Transverse colon (tissue), 4 donors: ENCODE data around the gene GOPC. TPM values are rescaled to one million over a fixed set of nuclear protein-coding genes. Genes with fewer than 3 reads are reported as not detected.

Experiments
- DNase-seq: peaks from one replicate; pipeline ENCODE4 v3.0.0-alpha.2; 2019
- H3K27ac ChIP-seq, 4 donors: fragments of 200-600 bp; sonication (generic); 2 replicates each; pipeline ENCODE4 v1.5.1; 2016 to 2018; ENCODE audit warnings: inconsistent platforms in 4 of 4
- H3K27me3 ChIP-seq: fragments of 200-600 bp; sonication (generic); 2 replicates; pipeline ENCODE4 v1.5.1; 2017; ENCODE audit warnings: inconsistent platforms
- H3K36me3 ChIP-seq, 4 donors: fragments of 200-600 bp; sonication (generic); 2 replicates each; pipeline ENCODE4 v1.5.1; 2017 to 2019; ENCODE audit warnings: inconsistent platforms in 4 of 4
- H3K4me1 ChIP-seq, 4 donors: fragments of 200-600 bp; sonication (generic); 2 replicates each; pipeline ENCODE4 v1.5.1; 2017 to 2020; ENCODE audit warnings: inconsistent platforms in 4 of 4
- H3K4me3 ChIP-seq, 4 donors: fragments of 200-600 bp; sonication (generic); 1 replicate in 1 of 4; 2 replicates in 3 of 4; pipeline versions ENCODE4 v1.5.1 to v1.6.1; 2017 to 2019; ENCODE audit warnings: inconsistent platforms in 4 of 4
- H3K9me3 ChIP-seq, 2 donors: fragments of 200-600 bp; sonication (generic); 2 replicates each; pipeline ENCODE4 v1.5.1; 2017 to 2019; ENCODE audit warnings: inconsistent platforms in 2 of 2
- EP300 ChIP-seq: sonication (generic); formaldehyde crosslinking; IDR thresholded peaks from one replicate; pipeline ENCODE4 v1.6.1; 2017; ENCODE audit warnings: antibody characterized with exemption, low read depth
- POLR2A ChIP-seq: fragments of 450-650 bp; IDR thresholded peaks from one replicate; pipeline ENCODE4 v1.6.1; 2016; ENCODE audit warnings: antibody characterized with exemption, mild to moderate bottlenecking, moderate library complexity
- POLR2AphosphoS5 ChIP-seq, 3 donors: sonication (generic); formaldehyde crosslinking; IDR thresholded peaks; one replicate each; pipeline ENCODE4 v1.6.1; 2016; ENCODE audit warnings: antibody characterized with exemption in 3 of 3
- WGBS, 2 donors: methylation state at CpG; one replicate each; pipeline ENCODE4 v1.1.5; 2018; ENCODE audit warnings: low coverage in 1 of 2; 5-methylcytosine and 5-hydroxymethylcytosine counted together
- in situ Hi-C, 4 donors: fragments of 200-750 bp; cut with MboI; loops; one replicate each; pipeline versions ENCODE4 v1.15.0 to v1.15.1; 2017; ENCODE audit warnings: low sequenced_read_pairs in 3 of 4, low pct_ligation_motif_present in 1 of 4, low pct_unique_long_range_greater_than_20kb in 1 of 4
- intact Hi-C: fragments of 100-400 bp; cut with DNase I; formaldehyde crosslinking; loops from one replicate; pipeline ENCODE4 v1.15.1; 2023; ENCODE audit warnings: low total_unique reads
- total RNA-seq, 4 donors: library from RNA; depleted of rRNA; stranded (reverse); fragments of >200 nt; gene quantifications; one replicate each; pipeline ENCODE4 v1.1.0, GENCODE V29; 2016
- TF ChIP-seq, protein P1 (sequence below), 5 experiments: fragments of 200-600 bp in 3 of 5; fragments of 450-650 bp in 2 of 5; sonication (generic) in 3 of 5; IDR thresholded peaks; 1 replicate in 2 of 5; 2 replicates in 3 of 5; pipeline ENCODE4 v1.5.1; 2016 to 2017; ENCODE audit warnings: antibody characterized with exemption in 5 of 5, inconsistent platforms in 3 of 5, mild to moderate bottlenecking in 2 of 5, moderate library complexity in 1 of 5

GOPC gene
- total RNA-seq, 4 donors from 2014 or later, result 18.3 to 39.9 (median 29.5) TPM

DNA sequence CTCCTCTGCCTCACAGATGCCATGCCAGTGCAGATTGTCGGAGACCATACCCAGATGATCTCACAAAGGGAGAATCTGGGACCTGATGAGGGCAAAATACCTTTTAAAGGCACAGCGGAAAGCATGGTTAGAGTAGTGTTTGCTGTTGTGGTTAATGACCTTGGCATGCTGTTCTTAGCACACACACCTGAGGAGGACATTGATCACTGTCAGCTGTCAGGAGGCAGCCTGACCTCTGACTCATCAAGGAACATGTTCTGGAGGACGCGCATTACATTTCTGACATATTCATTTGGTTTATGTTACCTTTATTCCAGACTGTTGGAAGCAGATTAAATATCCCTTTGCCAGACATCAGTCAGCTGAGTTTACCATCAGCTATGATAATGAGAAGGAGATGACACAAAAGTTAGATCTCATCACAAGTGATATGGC lies 57.1 kb downstream of the GOPC start:
- in situ Hi-C loops, result no loop called here
- 93 to 94% methylated on average over 4 of the region's 4 CpGs for WGBS, 2 donors
- peaks cover 0 to 16% (median 4%) of the 10 kb centered on the region in 4 donors for H3K36me3 ChIP-seq
- intact Hi-C loops, result no loop called here
- H3K9me3 ChIP-seq, result no peaks in the 10 kb centered on the region
- H3K4me1 ChIP-seq, result peaks cover 0 to 7% (median 0%) of the 10 kb centered on the region in 4 donors
- TF ChIP-seq, protein P1, sequence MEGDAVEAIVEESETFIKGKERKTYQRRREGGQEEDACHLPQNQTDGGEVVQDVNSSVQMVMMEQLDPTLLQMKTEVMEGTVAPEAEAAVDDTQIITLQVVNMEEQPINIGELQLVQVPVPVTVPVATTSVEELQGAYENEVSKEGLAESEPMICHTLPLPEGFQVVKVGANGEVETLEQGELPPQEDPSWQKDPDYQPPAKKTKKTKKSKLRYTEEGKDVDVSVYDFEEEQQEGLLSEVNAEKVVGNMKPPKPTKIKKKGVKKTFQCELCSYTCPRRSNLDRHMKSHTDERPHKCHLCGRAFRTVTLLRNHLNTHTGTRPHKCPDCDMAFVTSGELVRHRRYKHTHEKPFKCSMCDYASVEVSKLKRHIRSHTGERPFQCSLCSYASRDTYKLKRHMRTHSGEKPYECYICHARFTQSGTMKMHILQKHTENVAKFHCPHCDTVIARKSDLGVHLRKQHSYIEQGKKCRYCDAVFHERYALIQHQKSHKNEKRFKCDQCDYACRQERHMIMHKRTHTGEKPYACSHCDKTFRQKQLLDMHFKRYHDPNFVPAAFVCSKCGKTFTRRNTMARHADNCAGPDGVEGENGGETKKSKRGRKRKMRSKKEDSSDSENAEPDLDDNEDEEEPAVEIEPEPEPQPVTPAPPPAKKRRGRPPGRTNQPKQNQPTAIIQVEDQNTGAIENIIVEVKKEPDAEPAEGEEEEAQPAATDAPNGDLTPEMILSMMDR (IDR thresholded peaks at IDR 0.05), result no peak
- TF ChIP-seq POLR2AphosphoS5 (IDR thresholded peaks at IDR 0.05), result no peak
- TF ChIP-seq EP300, result no peak
- TF ChIP-seq POLR2A, result no peak
- H3K27ac ChIP-seq, result no peak overlapping the region
- no peak overlapping the region for H3K4me3 ChIP-seq
- H3K27me3 ChIP-seq, result no peaks in the 10 kb centered on the region
- no peak for DNase-seq

DNA sequence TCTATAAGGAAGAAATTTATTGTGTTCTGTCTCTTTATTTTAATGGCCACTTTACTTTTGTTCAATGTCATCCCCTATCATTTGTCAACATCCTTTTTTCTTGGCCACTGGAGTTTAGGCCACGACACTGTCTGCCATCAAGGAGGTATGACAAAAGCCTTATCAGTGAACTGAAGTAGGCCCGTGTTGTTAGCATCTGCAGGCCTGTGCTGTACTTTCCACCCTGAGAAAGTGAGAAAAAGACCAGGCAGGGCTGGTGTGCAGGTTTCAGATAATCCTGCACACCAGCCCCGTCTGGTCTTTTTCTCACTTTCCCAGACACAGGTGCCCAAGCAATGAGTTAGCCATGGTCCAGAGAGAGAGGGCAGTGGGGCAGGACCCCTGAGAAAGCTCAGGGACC lies 57.6 kb downstream of the GOPC start:
- intact Hi-C loops (no loop called here), in situ Hi-C loops (no loop called here)
- Histone ChIP-seq H3K36me3 (peaks cover 0 to 16% (median 4%) of the 10 kb centered on the region in 4 donors), H3K27ac (no peak overlapping the region), H3K4me3 (no peak overlapping the region), H3K4me1 (peaks cover 0 to 7% (median 0%) of the 10 kb centered on the region in 4 donors), H3K27me3 (no peaks in the 10 kb centered on the region), H3K9me3 (no peaks in the 10 kb centered on the region)
- TF ChIP-seq POLR2A (no peak), EP300 (no peak), POLR2AphosphoS5 (IDR thresholded peaks at IDR 0.05) (no peak)
- TF ChIP-seq, protein P1 (IDR thresholded peaks at IDR 0.05), result no peak
- 62 to 85% methylated on average over 2 to 3 of the region's 3 CpGs for WGBS, 2 donors
- DNase-seq, result no peak

DNA sequence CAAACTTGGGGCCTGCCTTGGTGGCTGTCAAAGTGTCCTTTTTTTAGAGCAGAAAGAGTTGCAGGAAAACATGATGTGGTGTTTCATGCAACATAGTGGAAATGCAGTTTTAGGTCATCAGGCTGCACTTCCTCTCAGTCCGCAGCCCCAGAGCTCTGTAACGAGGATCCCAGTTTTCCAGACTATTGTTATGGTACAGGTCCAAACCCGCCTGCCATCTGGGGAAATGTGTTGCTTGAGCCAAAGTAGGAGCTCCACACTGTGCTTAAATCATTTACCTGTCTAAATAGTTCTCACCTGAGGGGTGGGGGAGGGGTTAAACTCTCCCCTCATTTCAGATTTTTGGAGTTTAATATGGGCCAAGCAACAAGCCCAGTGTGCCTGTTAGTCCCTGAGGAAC lies 59.8 kb downstream of the GOPC start:
- in situ Hi-C loops (no loop called here), intact Hi-C loops (no loop called here)
- H3K27me3 ChIP-seq, result no peaks in the 10 kb centered on the region
- TF ChIP-seq, protein P1 (IDR thresholded peaks at IDR 0.05), result no peak
- TF ChIP-seq POLR2AphosphoS5 (IDR thresholded peaks at IDR 0.05) (no peak), EP300 (no peak), POLR2A (no peak)
- no peaks in the 10 kb centered on the region for H3K4me1 ChIP-seq
- no peaks in the 10 kb centered on the region for H3K9me3 ChIP-seq
- no peak for DNase-seq
- peaks cover 0 to 23% (median 8%) of the 10 kb centered on the region in 4 donors for H3K36me3 ChIP-seq
- no peak overlapping the region for H3K27ac ChIP-seq
- no peak overlapping the region for H3K4me3 ChIP-seq
- 81 to 100% methylated on average over 1 to 3 of the region's 3 CpGs for WGBS, 2 donors

DNA sequence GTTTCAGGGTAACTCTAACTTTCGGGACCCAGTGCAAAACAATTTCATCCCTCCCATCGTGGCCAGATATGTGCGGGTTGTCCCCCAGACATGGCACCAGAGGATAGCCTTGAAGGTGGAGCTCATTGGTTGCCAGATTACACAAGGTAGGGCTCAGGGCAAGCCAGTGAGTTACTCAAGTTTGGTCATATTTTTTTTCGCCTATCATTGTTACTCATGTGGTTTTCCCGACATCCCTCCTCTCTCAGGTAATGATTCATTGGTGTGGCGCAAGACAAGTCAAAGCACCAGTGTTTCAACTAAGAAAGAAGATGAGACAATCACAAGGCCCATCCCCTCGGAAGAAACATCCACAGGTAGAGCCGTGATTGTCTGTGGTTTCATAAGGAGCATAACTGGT lies 61.6 kb downstream of the GOPC start:
- no peak for TF ChIP-seq POLR2A
- TF ChIP-seq, protein P1 (IDR thresholded peaks at IDR 0.05), result no peak
- TF ChIP-seq POLR2AphosphoS5 (IDR thresholded peaks at IDR 0.05), result no peak
- TF ChIP-seq EP300, result no peak
- DNase-seq, result no peak

More for the DNA sequence above, 61.6 kb downstream of the GOPC start:
- Histone ChIP-seq H3K27ac (no peak overlapping the region), H3K36me3 (peaks cover 0 to 23% (median 5%) of the 10 kb centered on the region in 4 donors), H3K4me3 (no peak overlapping the region), H3K4me1 (no peaks in the 10 kb centered on the region), H3K27me3 (no peaks in the 10 kb centered on the region), H3K9me3 (no peaks in the 10 kb centered on the region)
- intact Hi-C loops, result no loop called here
- in situ Hi-C loops, result no loop called here
- 90 to 94% methylated on average over 8 of the region's 8 CpGs for WGBS, 2 donors
